ENCODE results near the gene STAP2.

DNA sequence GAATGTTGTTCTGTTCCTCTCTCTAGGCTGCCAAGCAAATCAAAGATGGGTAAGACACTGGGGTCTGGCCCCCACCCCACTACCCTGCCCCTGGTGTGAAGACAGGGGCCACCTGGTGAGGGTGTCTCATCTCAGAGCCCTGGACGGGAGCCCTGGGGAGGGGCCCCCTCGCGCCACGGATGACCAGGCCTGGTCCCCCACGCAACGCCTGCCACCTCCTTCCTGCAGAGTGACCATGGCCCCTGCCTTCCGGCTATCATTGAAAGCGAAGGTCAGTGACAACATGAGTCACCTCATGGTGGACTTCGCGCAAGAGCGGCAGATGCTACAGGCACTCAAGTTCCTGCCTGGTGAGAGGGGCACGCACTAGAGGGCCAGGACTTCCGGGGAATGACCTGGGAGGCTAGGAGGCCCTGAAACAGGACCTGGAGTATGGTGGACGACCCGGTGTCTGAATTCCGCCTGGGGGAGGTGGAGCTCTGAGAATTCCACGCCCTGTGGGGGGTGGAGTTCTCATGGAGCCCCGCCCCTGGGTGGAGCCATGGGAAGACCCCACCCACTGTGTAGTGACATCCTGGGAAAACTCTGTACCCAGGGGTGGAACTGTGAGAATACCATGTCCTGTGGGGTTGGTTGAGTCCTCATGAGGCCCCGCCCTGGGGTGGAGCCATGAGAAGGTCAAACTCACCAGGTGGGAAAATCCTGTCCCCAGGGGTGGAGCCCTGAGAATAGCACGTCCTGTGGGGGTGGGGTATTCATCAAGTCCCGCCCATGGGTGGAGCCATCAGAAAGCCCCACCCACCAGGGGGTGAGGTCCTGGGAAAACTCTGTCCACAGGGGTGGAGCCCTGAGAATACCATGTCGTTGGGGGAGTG, 28.1 kb downstream of the STAP2 start:
- TF ChIP-seq EZH2phosphoT487 (conservative IDR thresholded peaks at IDR 0.05; ENCODE audit: low read length), result no peak
- TF ChIP-seq, protein P1, sequence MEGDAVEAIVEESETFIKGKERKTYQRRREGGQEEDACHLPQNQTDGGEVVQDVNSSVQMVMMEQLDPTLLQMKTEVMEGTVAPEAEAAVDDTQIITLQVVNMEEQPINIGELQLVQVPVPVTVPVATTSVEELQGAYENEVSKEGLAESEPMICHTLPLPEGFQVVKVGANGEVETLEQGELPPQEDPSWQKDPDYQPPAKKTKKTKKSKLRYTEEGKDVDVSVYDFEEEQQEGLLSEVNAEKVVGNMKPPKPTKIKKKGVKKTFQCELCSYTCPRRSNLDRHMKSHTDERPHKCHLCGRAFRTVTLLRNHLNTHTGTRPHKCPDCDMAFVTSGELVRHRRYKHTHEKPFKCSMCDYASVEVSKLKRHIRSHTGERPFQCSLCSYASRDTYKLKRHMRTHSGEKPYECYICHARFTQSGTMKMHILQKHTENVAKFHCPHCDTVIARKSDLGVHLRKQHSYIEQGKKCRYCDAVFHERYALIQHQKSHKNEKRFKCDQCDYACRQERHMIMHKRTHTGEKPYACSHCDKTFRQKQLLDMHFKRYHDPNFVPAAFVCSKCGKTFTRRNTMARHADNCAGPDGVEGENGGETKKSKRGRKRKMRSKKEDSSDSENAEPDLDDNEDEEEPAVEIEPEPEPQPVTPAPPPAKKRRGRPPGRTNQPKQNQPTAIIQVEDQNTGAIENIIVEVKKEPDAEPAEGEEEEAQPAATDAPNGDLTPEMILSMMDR (IDR thresholded peaks at IDR 0.05; ENCODE audit: insufficient read depth, low read length, poor library complexity, severe bottlenecking), result no peak
